Suprapubic skin (tissue), 4 donors: ENCODE measurements around the gene S100A1.

Experiments used
- POLR2A ChIP-seq, 2 donors: fragments of 450-650 bp; IDR thresholded peaks; one replicate each; pipeline ENCODE4 v1.6.1; 2017; ENCODE audit warnings: antibody characterized with exemption in 2 of 2, mild to moderate bottlenecking in 2 of 2, moderate library complexity in 2 of 2
- POLR2AphosphoS5 ChIP-seq, 3 donors: sonication (generic); formaldehyde crosslinking; IDR thresholded peaks; one replicate each; pipeline ENCODE4 v1.6.1; 2017; ENCODE audit warnings: antibody characterized with exemption in 3 of 3
- TF ChIP-seq, protein P1 (sequence below), 2 donors: fragments of 200-600 bp in 1 of 2; fragments of 450-650 bp in 1 of 2; sonication (generic) in 1 of 2; IDR thresholded peaks; one replicate each; pipeline ENCODE4 v1.5.1; 2016 to 2019; ENCODE audit warnings: antibody characterized with exemption in 2 of 2, mild to moderate bottlenecking in 1 of 2, moderate library complexity in 1 of 2

DNA sequence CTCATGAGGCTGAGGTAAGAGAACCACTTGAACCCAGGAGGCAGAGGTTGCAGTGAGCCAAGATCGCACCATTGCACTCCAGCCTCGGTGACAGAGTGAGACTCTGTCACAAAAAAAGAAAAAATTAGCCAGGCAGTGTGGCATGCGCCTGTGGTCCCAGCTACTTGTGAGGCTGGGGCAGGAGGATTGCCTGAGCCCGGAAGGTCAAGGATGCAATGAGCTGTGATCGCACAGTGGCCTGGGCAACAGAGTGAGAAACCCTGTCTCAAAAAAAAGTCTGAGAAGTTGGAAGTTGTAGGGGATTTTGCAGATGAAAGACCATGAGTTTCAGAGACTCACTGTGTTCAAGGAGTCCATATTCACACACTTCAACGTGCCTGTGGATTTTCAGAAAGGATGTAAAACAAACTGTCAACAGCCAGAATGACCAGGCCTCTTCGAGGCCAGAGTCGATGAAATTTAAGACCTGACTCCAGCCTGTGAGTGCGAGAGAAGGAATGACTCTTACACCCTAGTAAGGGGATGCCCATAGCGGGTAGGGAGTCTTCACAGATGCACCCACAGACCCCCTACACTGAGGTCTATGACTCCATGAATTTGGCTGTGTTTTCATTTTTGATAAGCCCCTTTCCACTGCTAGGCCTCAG is 3.1 kb upstream of the S100A1 start:
- TF ChIP-seq, protein P1, sequence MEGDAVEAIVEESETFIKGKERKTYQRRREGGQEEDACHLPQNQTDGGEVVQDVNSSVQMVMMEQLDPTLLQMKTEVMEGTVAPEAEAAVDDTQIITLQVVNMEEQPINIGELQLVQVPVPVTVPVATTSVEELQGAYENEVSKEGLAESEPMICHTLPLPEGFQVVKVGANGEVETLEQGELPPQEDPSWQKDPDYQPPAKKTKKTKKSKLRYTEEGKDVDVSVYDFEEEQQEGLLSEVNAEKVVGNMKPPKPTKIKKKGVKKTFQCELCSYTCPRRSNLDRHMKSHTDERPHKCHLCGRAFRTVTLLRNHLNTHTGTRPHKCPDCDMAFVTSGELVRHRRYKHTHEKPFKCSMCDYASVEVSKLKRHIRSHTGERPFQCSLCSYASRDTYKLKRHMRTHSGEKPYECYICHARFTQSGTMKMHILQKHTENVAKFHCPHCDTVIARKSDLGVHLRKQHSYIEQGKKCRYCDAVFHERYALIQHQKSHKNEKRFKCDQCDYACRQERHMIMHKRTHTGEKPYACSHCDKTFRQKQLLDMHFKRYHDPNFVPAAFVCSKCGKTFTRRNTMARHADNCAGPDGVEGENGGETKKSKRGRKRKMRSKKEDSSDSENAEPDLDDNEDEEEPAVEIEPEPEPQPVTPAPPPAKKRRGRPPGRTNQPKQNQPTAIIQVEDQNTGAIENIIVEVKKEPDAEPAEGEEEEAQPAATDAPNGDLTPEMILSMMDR (IDR thresholded peaks at IDR 0.05), result no peak
- no peak for TF ChIP-seq POLR2AphosphoS5 (IDR thresholded peaks at IDR 0.05)
- no peak for TF ChIP-seq POLR2A (IDR thresholded peaks at IDR 0.05)
